Neutrophil (primary cell): ENCODE measurements around the gene CACNA1C.

Experiments used
- H3K27ac ChIP-seq: fragments of 200-600 bp; sonication (generic); 2 replicates; pipeline ENCODE4 v1.5.1; 2016; ENCODE audit warnings: mild to moderate bottlenecking, moderate library complexity
- H3K27me3 ChIP-seq: fragments of 200-600 bp; sonication (generic); 2 replicates; pipeline ENCODE4 v1.6.0; 2016; ENCODE audit warnings: mild to moderate bottlenecking
- H3K36me3 ChIP-seq: fragments of 200-600 bp; sonication (generic); 2 replicates; pipeline ENCODE4 v1.5.1; 2017
- H3K4me1 ChIP-seq, 2 experiments: fragments of 200-600 bp in 1 of 2; sonication (generic) in 1 of 2; 1 replicate in 1 of 2; 2 replicates in 1 of 2; pipeline versions ENCODE4 v1.5.1 to v1.6.1; 2013 to 2016; ENCODE audit warnings: low read depth in 1 of 2, low read length in 1 of 2, mild to moderate bottlenecking in 1 of 2, moderate library complexity in 1 of 2; ENCODE audit not compliant: control insufficient read depth in 1 of 2, insufficient read depth in 1 of 2
- H3K4me3 ChIP-seq, 2 experiments: fragments of 200-600 bp in 1 of 2; sonication (generic) in 1 of 2; 1 replicate in 1 of 2; 2 replicates in 1 of 2; pipeline ENCODE4 v1.5.1; 2013 to 2016; ENCODE audit warnings: low read depth in 1 of 2, low read length in 1 of 2, mild to moderate bottlenecking in 1 of 2, moderate library complexity in 1 of 2
- H3K9me3 ChIP-seq: fragments of 200-600 bp; sonication (generic); 2 replicates; pipeline ENCODE4 v1.5.1; 2016
- TF ChIP-seq, protein P1 (sequence below): fragments of 200-600 bp; sonication (generic); IDR thresholded peaks from 2 replicates; pipeline ENCODE4 v1.5.1; 2016; ENCODE audit warnings: antibody characterized with exemption

The CACNA1C gene

DNA sequence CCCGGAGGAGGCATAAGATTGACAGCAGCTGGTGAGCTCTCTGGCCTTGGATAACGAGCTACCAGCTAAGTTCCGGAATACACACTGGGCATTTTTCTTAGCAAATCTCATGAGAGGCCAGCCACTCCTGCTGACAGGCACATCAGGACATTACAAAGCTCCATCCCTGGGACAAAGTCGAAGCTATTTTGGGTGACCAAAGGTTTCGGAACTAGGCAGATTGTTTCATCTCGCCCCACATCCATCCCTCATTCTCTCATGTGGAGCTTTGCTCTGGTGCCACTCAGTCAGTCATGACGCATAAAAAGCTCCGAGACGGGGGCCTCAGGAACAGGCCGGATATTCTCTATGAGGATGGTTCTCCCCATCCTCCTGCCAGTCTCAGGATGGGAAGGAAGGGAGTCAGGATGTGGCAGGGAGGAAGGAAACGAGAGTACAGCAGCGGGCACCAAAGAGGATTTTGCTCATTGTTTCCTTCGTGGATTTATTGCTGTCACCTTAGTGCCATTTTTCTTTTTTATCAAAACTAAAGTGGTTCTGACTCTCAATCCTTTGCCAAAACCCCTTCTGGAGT lies 488.9 kb downstream of the CACNA1C start:
- no peak overlapping the region for H3K4me3 ChIP-seq
- no peak overlapping the region for H3K27ac ChIP-seq
- no peaks in the 10 kb centered on the region for H3K9me3 ChIP-seq
- no peaks in the 10 kb centered on the region for H3K36me3 ChIP-seq
- TF ChIP-seq, protein P1, sequence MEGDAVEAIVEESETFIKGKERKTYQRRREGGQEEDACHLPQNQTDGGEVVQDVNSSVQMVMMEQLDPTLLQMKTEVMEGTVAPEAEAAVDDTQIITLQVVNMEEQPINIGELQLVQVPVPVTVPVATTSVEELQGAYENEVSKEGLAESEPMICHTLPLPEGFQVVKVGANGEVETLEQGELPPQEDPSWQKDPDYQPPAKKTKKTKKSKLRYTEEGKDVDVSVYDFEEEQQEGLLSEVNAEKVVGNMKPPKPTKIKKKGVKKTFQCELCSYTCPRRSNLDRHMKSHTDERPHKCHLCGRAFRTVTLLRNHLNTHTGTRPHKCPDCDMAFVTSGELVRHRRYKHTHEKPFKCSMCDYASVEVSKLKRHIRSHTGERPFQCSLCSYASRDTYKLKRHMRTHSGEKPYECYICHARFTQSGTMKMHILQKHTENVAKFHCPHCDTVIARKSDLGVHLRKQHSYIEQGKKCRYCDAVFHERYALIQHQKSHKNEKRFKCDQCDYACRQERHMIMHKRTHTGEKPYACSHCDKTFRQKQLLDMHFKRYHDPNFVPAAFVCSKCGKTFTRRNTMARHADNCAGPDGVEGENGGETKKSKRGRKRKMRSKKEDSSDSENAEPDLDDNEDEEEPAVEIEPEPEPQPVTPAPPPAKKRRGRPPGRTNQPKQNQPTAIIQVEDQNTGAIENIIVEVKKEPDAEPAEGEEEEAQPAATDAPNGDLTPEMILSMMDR = no peak
- H3K27me3 ChIP-seq = no peaks in the 10 kb centered on the region
- H3K4me1 ChIP-seq = no peaks in the 10 kb centered on the region

DNA sequence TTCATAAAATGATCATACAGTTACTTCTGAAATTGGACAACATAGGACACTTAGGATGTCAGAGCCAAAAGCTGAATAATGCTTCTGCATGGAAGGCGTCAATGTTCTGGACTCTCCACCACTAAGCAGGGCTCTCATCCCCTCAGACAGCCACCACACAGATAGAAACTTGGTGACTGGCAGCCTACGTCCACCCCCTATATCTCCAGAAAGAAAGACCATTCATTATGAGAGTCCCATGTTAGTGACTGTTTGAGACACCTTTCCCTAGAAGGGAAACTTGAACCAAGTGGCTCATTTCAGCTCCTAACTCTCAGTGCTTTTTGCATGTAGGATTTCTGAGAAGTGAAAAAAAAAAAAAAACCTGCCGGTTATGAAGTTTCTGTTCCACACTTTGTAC lies 491.0 kb downstream of the CACNA1C start:
- H3K36me3 ChIP-seq = no peaks in the 10 kb centered on the region
- no peaks in the 10 kb centered on the region for H3K4me1 ChIP-seq
- no peak overlapping the region for H3K27ac ChIP-seq
- H3K9me3 ChIP-seq = no peaks in the 10 kb centered on the region
- H3K4me3 ChIP-seq = no peak overlapping the region
- TF ChIP-seq, protein P1 = no peak
- no peaks in the 10 kb centered on the region for H3K27me3 ChIP-seq

DNA sequence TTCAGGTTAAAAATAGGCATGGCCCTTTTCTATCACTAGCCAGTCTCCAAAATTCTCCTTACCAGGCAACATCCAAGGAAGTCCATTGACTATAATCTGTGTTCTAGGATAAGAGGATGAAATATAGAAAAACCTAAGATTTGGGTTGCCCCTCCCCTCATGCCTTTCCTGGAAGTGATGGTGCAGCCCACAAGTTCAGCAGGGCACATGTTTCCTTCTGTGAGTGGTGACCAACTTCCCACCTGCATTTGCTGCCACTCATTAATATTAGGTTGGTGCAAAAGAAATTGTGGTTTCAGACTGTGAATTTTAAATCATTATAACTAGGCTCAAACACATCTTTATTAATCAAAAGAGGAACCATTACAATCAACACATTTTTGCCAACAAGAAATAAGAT lies 491.4 kb downstream of the CACNA1C start:
- TF ChIP-seq, protein P1 = no peak
- no peak overlapping the region for H3K27ac ChIP-seq
- no peaks in the 10 kb centered on the region for H3K9me3 ChIP-seq
- H3K27me3 ChIP-seq = no peaks in the 10 kb centered on the region
- H3K4me1 ChIP-seq = no peaks in the 10 kb centered on the region
- H3K36me3 ChIP-seq = no peaks in the 10 kb centered on the region
- no peak overlapping the region for H3K4me3 ChIP-seq

DNA sequence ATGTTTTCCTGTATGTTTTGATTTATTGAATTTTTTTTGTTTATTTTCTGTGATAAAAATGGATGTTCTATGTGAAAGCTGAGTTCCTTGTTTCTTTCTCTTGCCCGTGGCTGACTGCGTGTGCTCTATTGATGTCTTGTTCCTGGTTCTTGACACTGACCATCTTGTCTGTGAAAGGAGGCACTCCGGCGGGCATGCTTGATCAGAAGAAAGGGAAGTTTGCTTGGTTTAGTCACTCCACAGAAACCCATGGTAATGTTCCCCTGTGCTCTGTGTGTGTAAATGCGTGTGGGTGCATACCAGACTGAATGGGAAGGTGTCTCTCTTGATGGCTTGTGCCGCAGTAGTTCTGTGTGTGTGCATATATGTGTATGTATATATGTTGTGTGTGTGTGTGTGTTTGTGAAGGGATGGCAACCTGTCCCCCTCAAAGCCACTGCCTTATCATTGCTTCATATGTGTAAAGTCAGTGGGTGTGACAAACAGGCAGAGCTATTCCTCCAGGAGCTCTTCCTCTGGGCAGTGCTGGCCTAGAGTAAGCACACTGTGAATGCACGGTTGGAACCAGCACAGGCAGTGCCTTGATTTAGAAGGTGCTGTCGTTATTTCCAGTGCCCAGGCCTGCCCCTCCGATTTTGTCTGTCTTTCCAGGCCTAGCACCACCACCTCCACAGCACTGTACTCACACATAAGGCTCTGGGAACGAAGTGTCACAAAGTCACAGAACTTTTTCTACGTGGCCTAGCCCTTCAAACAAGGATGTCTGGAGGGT lies 494.7 kb downstream of the CACNA1C start:
- no peaks in the 10 kb centered on the region for H3K9me3 ChIP-seq
- peaks cover 10 to 13% of the 10 kb centered on the region in 2 experiments for H3K4me1 ChIP-seq
- H3K27me3 ChIP-seq = no peaks in the 10 kb centered on the region
- H3K27ac ChIP-seq = no peak overlapping the region
- no peak overlapping the region for H3K4me3 ChIP-seq
- no peaks in the 10 kb centered on the region for H3K36me3 ChIP-seq
- TF ChIP-seq, protein P1 = no peak

DNA sequence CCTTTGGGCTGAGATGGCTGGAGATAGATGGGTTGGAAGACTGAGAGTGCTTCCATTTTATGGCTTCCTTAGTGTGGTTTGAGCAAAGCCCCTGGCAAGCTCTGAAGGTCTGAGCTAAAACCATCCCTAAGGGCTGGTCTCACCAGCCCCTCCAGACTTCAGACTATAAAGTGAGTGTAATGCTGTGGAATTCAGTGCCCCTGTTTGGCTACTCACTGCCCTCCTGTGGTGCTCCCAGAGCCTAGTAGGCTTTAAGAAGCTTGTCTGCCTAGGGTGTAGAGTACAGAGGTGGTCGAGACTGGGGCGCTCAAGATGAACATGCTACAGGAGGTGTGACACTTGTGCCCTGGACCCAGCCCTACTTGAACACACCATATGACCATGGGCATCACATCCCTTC lies 495.3 kb downstream of the CACNA1C start:
- TF ChIP-seq, protein P1 = no peak
- Histone ChIP-seq H3K27me3 (no peaks in the 10 kb centered on the region), H3K27ac (no peak overlapping the region)

More for the DNA sequence above, 495.3 kb downstream of the CACNA1C start:
- no peaks in the 10 kb centered on the region for H3K36me3 ChIP-seq
- no peak overlapping the region for H3K4me3 ChIP-seq
- no peaks in the 10 kb centered on the region for H3K9me3 ChIP-seq
- peaks cover 17 to 19% of the 10 kb centered on the region in 2 experiments for H3K4me1 ChIP-seq
